ENCODE measurements around the gene PABPN1L.

Gene PABPN1L

GRCh38 chr16:88818575-88818874 lies 47.9 kb downstream of the PABPN1L start:
- H3K79me2 ChIP-seq (ENCODE audit: insufficient read depth, low read length): no peaks in the 10 kb centered on the region
- H3F3A ChIP-seq (ENCODE audit: insufficient read depth): no peaks in the 10 kb centered on the region; the same call in 1 of the 2 replicates
- H3K4me2 ChIP-seq (ENCODE audit: low read depth, low read length, poor library complexity, severe bottlenecking): no peak overlapping the region
- no peaks in the 10 kb centered on the region for H3K9me2 ChIP-seq (replicated peaks; ENCODE audit: insufficient read depth, low read length)
- no peaks in the 10 kb centered on the region for H3K9me3 ChIP-seq (ENCODE audit: insufficient read depth, low read length)
- H3K9ac ChIP-seq (ENCODE audit: low read length): no peak overlapping the region
- no peaks in the 10 kb centered on the region for H4K20me1 ChIP-seq (ENCODE audit: low read depth, low read length)
- TF ChIP-seq EZH2phosphoT487 (conservative IDR thresholded peaks at IDR 0.05; ENCODE audit: low read length): no peak
- no peak for TF ChIP-seq CTCF (IDR thresholded peaks at IDR 0.05; ENCODE audit: insufficient read depth, low read length, poor library complexity, severe bottlenecking)
- no peaks in the 10 kb centered on the region for H3K36me3 ChIP-seq (ENCODE audit: low read length)
- no peak overlapping the region for H2AFZ ChIP-seq (ENCODE audit: low read depth, low read length, severe bottlenecking)
- no peak overlapping the region for H3K27ac ChIP-seq (ENCODE audit: low read depth, low read length)
- no peaks in the 10 kb centered on the region for H3K27me3 ChIP-seq (ENCODE audit: low read length)
- H3K4me3 ChIP-seq (ENCODE audit: insufficient read depth, low read length, poor library complexity, severe bottlenecking): no peak overlapping the region

- no peaks in the 10 kb centered on the region for H3K36me3 ChIP-seq (ENCODE audit: low read length)
- no peak overlapping the region for H3K27ac ChIP-seq (ENCODE audit: low read depth, low read length)
- no peaks in the 10 kb centered on the region for H3K79me2 ChIP-seq (ENCODE audit: insufficient read depth, low read length)
- H3K4me3 ChIP-seq (ENCODE audit: insufficient read depth, low read length, poor library complexity, severe bottlenecking): no peak overlapping the region
- no peaks in the 10 kb centered on the region for H3K27me3 ChIP-seq (ENCODE audit: low read length)
- no peak for TF ChIP-seq EZH2phosphoT487 (conservative IDR thresholded peaks at IDR 0.05; ENCODE audit: low read length)
- no peak for TF ChIP-seq CTCF (IDR thresholded peaks at IDR 0.05; ENCODE audit: insufficient read depth, low read length, poor library complexity, severe bottlenecking)
- H2AFZ ChIP-seq (ENCODE audit: low read depth, low read length, severe bottlenecking): no peak overlapping the region
- no peaks in the 10 kb centered on the region for H3K9me3 ChIP-seq (ENCODE audit: insufficient read depth, low read length)
- no peak overlapping the region for H3K9ac ChIP-seq (ENCODE audit: low read length)
- H4K20me1 ChIP-seq (ENCODE audit: low read depth, low read length): no peaks in the 10 kb centered on the region
- no peaks in the 10 kb centered on the region for H3K9me2 ChIP-seq (replicated peaks; ENCODE audit: insufficient read depth, low read length)
- H3F3A ChIP-seq (ENCODE audit: insufficient read depth): no peaks in the 10 kb centered on the region; the same call in 1 of the 2 replicates
- no peak overlapping the region for H3K4me2 ChIP-seq (ENCODE audit: low read depth, low read length, poor library complexity, severe bottlenecking)
These were observed 48.5 kb downstream of the PABPN1L start for GRCh38 chr16:88817785-88818574.

- no peaks in the 10 kb centered on the region; the same call in 1 of the 2 replicates for H3F3A ChIP-seq (ENCODE audit: insufficient read depth)
- no peaks in the 10 kb centered on the region for H3K79me2 ChIP-seq (ENCODE audit: insufficient read depth, low read length)
- peaks cover 4% of the 10 kb centered on the region; the same call in 1 of the 2 replicates for H3K9me3 ChIP-seq (ENCODE audit: insufficient read depth, low read length)
- no peak overlapping the region for H2AFZ ChIP-seq (ENCODE audit: low read depth, low read length, severe bottlenecking)
- H3K27me3 ChIP-seq (ENCODE audit: low read length): no peaks in the 10 kb centered on the region
- H3K27ac ChIP-seq (ENCODE audit: low read depth, low read length): no peak overlapping the region
- H3K36me3 ChIP-seq (ENCODE audit: low read length): no peaks in the 10 kb centered on the region
- no peak overlapping the region for H3K9ac ChIP-seq (ENCODE audit: low read length)
- no peak overlapping the region for H3K4me3 ChIP-seq (ENCODE audit: insufficient read depth, low read length, poor library complexity, severe bottlenecking)
- no peak overlapping the region for H3K4me2 ChIP-seq (ENCODE audit: low read depth, low read length, poor library complexity, severe bottlenecking)
- TF ChIP-seq EZH2phosphoT487 (conservative IDR thresholded peaks at IDR 0.05; ENCODE audit: low read length) (no peak), CTCF (IDR thresholded peaks at IDR 0.05; ENCODE audit: insufficient read depth, low read length, poor library complexity, severe bottlenecking) (no peak)
- no peaks in the 10 kb centered on the region for H3K9me2 ChIP-seq (replicated peaks; ENCODE audit: insufficient read depth, low read length)
- no peaks in the 10 kb centered on the region for H4K20me1 ChIP-seq (ENCODE audit: low read depth, low read length)
These were observed 49.5 kb downstream of the PABPN1L start for GRCh38 chr16:88816736-88817535.
